Trophoblast cell (in vitro differentiated cells and primary cell): ENCODE data around the gene TMEM176A.

Experiments
- DNase-seq, 2 donors: peaks; one replicate each; pipeline ENCODE4 v3.0.0-alpha.2; 2016
- H2AFZ ChIP-seq: 2 replicates; pipeline ENCODE4 v1.6.1; 2013; ENCODE audit warnings: low read length, moderate library complexity, mild to moderate bottlenecking; ENCODE audit not compliant: insufficient read depth, poor library complexity
- H2AK5ac ChIP-seq: 2 replicates; pipeline ENCODE4 v1.6.1; 2013; ENCODE audit warnings: mild to moderate bottlenecking, low read length
- H2BK120ac ChIP-seq: 2 replicates; pipeline ENCODE4 v1.6.1; 2013; ENCODE audit warnings: low read length, mild to moderate bottlenecking, moderate library complexity; ENCODE audit not compliant: insufficient read depth, poor library complexity
- H2BK12ac ChIP-seq: 2 replicates; pipeline ENCODE4 v1.6.1; 2013; ENCODE audit warnings: mild to moderate bottlenecking, low read length, moderate library complexity
- H2BK5ac ChIP-seq: 2 replicates; pipeline ENCODE4 v1.6.1; 2013; ENCODE audit warnings: low read length, low read depth, moderate library complexity, mild to moderate bottlenecking; ENCODE audit not compliant: poor library complexity
- H3K14ac ChIP-seq: 2 replicates; pipeline ENCODE4 v1.6.1; 2013; ENCODE audit warnings: mild to moderate bottlenecking, low read length
- H3K18ac ChIP-seq: 2 replicates; pipeline ENCODE4 v1.6.1; 2013; ENCODE audit warnings: mild to moderate bottlenecking, low read length
- H3K23ac ChIP-seq: 2 replicates; pipeline ENCODE4 v1.6.1; 2013; ENCODE audit warnings: low read length
- H3K27ac ChIP-seq: 2 replicates; pipeline ENCODE4 v1.5.1; 2013; ENCODE audit warnings: low read depth, mild to moderate bottlenecking, inconsistent platforms, low read length, moderate library complexity
- H3K27me3 ChIP-seq: 2 replicates; pipeline ENCODE4 v1.6.1; 2013; ENCODE audit warnings: inconsistent platforms, mild to moderate bottlenecking, low read length, moderate library complexity; ENCODE audit not compliant: insufficient read depth
- H3K36me3 ChIP-seq, 2 experiments: 1 replicate in 1 of 2; 2 replicates in 1 of 2; pipeline ENCODE4 v1.6.1; 2013; ENCODE audit warnings: low read length in 2 of 2, mild to moderate bottlenecking in 2 of 2, moderate library complexity in 1 of 2; ENCODE audit not compliant: insufficient read depth in 2 of 2, control insufficient read depth in 1 of 2
- H3K4ac ChIP-seq: 2 replicates; pipeline ENCODE4 v1.6.1; 2013; ENCODE audit warnings: low read depth, mild to moderate bottlenecking, low read length, moderate library complexity
- H3K4me1 ChIP-seq, 2 experiments: 1 replicate in 1 of 2; 2 replicates in 1 of 2; pipeline ENCODE4 v1.6.1; 2013; ENCODE audit warnings: low read length in 2 of 2, mild to moderate bottlenecking in 2 of 2, moderate library complexity in 1 of 2; ENCODE audit not compliant: insufficient read depth in 2 of 2, control insufficient read depth in 1 of 2
- H3K4me2 ChIP-seq: 2 replicates; pipeline ENCODE4 v1.6.1; 2013; ENCODE audit warnings: inconsistent platforms, mild to moderate bottlenecking, low read length, moderate library complexity
- H3K4me3 ChIP-seq: 2 replicates; pipeline ENCODE4 v1.5.1; 2013; ENCODE audit warnings: mild to moderate bottlenecking, low read depth, low read length, inconsistent platforms
- H3K79me1 ChIP-seq: one replicate; pipeline ENCODE4 v1.6.1; 2013; ENCODE audit warnings: low read length
- H3K79me2 ChIP-seq: 2 replicates; pipeline ENCODE4 v1.6.1; 2013; ENCODE audit warnings: low read length, mild to moderate bottlenecking; ENCODE audit not compliant: control insufficient read depth, insufficient read depth, poor library complexity
- H3K9ac ChIP-seq: 2 replicates; pipeline ENCODE4 v1.6.1; 2013; ENCODE audit warnings: mild to moderate bottlenecking, low read length
- H3K9me3 ChIP-seq: 2 replicates; pipeline ENCODE4 v1.6.1; 2013; ENCODE audit warnings: low read depth, mild to moderate bottlenecking, control low read depth, inconsistent platforms, low read length; ENCODE audit not compliant: insufficient read depth
- H4K12ac ChIP-seq: 2 replicates; pipeline ENCODE4 v1.6.1; 2013; ENCODE audit warnings: low read depth, mild to moderate bottlenecking, low read length, moderate library complexity
- H4K8ac ChIP-seq: 2 replicates; pipeline ENCODE4 v1.6.1; 2013; ENCODE audit warnings: low read depth, mild to moderate bottlenecking, low read length, moderate library complexity
- H4K91ac ChIP-seq: one replicate; pipeline ENCODE4 v1.6.1; 2013; ENCODE audit warnings: low read depth, mild to moderate bottlenecking, low read length, moderate library complexity
- WGBS: extraction: QIAGEN DNeasy Blood & Tissue Kit; methylation state at CpG from one replicate; pipeline ENCODE4 v1.1.7; 2013; ENCODE audit warnings: missing lambda C conversion rate; ENCODE audit not compliant: insufficient read length, insufficient coverage; ENCODE audit errors: extremely low coverage; 5-methylcytosine and 5-hydroxymethylcytosine counted together

Gene TMEM176A

DNA sequence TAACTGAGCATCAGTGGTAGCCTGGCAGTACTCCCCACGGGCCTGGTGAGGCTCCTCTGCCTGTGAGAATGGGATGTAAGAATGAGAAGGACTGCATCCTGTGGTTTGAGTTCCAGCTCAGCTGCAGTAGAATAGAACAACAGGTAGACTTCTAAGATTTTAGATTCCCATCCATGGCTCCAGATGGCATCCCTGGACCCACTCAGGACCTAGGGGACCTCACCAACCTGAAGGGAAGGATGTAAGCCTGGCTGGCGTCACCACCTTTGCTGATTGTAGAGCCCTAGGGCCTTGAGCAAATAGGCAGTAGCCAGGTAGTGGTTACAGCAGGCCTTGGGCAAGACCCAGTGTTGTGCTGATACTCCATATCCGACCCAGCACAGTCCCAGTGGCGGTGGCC is 42.1 kb downstream of the TMEM176A start:
- Histone ChIP-seq H2AFZ (no peak overlapping the region), H3K4me1 (peaks cover 0 to 3% of the 10 kb centered on the region in 2 experiments), H3K79me2 (no peaks in the 10 kb centered on the region), H3K23ac (no peak overlapping the region), H3K27ac (no peak overlapping the region), H3K79me1 (no peaks in the 10 kb centered on the region), H4K8ac (no peak overlapping the region), H2BK120ac (no peak overlapping the region), H3K27me3 (no peaks in the 10 kb centered on the region), H3K4ac (no peak overlapping the region), H3K9ac (no peak overlapping the region), H2AK5ac (no peak overlapping the region), H3K14ac (no peak overlapping the region), H3K4me2 (no peak overlapping the region), H3K36me3 (no peaks in the 10 kb centered on the region), H3K18ac (no peak overlapping the region), H2BK12ac (no peak overlapping the region), H2BK5ac (no peak overlapping the region), H4K12ac (no peak overlapping the region), H3K9me3 (peaks cover 3% of the 10 kb centered on the region), H4K91ac (no peak overlapping the region), H3K4me3 (no peak overlapping the region)
- no peak for DNase-seq
- no CpG with 5 or more reads among the region's 4 CpGs for WGBS

DNA sequence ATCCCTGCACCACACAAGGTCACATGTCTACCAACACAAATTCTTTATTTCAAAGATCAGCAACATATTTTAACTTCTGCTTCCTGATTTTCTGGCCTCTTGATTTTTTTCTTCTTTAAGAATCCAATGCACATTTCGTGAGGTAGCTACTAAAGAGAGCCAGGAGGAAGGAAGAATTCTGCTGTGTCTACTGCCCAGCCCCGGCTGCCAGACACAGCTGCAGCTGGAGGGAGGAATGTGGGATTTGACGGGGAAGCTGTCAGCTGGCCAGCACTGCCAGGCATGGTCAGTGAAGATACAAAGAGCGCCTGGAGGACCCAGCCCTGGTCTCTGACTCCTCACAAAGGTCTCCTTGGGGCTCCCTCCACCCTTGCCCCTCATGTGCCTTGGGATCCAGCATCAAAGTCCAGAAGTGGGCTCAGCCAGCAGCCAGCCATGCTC is 44.9 kb downstream of the TMEM176A start:
- no peak overlapping the region for H4K12ac ChIP-seq
- no peaks in the 10 kb centered on the region for H3K4me1 ChIP-seq
- H3K14ac ChIP-seq: no peak overlapping the region
- H2BK12ac ChIP-seq: no peak overlapping the region
- H3K9me3 ChIP-seq: peaks cover 3% of the 10 kb centered on the region
- no peaks in the 10 kb centered on the region for H3K27me3 ChIP-seq
- H3K79me1 ChIP-seq: no peaks in the 10 kb centered on the region
- no peak overlapping the region for H2AK5ac ChIP-seq
- no peaks in the 10 kb centered on the region for H3K79me2 ChIP-seq
- H2AFZ ChIP-seq: no peak overlapping the region
- H3K4me3 ChIP-seq: no peak overlapping the region
- H3K18ac ChIP-seq: no peak overlapping the region
- H3K9ac ChIP-seq: no peak overlapping the region
- H3K36me3 ChIP-seq: no peaks in the 10 kb centered on the region
- WGBS: no CpG with 5 or more reads among the region's 4 CpGs
- H3K4me2 ChIP-seq: no peak overlapping the region
- H3K4ac ChIP-seq: no peak overlapping the region
- H3K27ac ChIP-seq: no peak overlapping the region
- H2BK120ac ChIP-seq: no peak overlapping the region
- no peak overlapping the region for H4K8ac ChIP-seq
- peak; percentile 67 to 75 for DNase-seq
- H2BK5ac ChIP-seq: no peak overlapping the region
- H3K23ac ChIP-seq: no peak overlapping the region
- no peak overlapping the region for H4K91ac ChIP-seq

DNA sequence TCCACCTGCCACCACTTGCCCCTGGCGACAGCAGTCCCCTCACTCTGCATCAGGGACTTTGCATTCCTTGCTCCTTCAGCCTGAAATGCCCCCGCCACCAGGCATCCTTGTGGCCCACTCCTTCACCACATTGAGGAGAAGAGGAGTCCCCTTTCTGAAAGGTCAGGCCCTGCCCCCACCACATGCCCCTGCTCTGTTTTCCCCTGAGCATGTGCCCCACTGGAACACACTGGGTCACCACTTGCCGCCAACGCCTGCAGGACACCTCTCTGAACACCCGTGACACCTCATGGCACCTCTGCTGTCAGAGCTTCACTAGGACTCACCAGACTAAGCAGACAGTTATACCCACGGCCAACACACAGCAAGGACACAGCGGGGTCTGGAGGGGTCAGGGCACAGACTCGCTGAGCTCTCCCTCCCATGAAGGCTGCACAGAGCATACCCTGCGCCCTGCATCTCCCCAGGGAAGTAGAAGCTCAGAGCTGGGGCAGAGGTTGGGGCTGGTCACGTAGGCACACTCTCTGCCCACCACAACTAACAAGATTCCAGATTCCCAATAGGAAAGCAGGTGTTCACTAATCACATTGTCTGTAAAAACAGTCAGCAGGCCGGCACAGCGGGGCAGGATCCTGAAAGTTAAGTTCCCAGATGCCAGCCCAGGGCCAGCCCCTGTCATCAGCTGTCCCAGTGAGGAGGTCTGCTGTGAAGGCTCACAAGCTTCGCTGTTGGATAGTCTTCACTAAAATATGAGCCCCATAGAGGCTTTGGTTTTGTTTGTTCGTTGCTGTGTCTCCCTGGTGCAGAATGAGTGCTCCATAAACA is 45.9 kb downstream of the TMEM176A start:
- no peak for DNase-seq
- Histone ChIP-seq H3K36me3 (no peaks in the 10 kb centered on the region), H4K12ac (no peak overlapping the region), H3K79me2 (no peaks in the 10 kb centered on the region), H3K4ac (no peak overlapping the region), H3K18ac (no peak overlapping the region), H3K4me2 (no peak overlapping the region), H2BK12ac (no peak overlapping the region), H3K14ac (no peak overlapping the region), H4K8ac (no peak overlapping the region), H4K91ac (no peak overlapping the region), H3K27me3 (no peaks in the 10 kb centered on the region), H3K4me3 (no peak overlapping the region), H3K9ac (no peak overlapping the region), H3K4me1 (no peaks in the 10 kb centered on the region), H2AFZ (no peak overlapping the region), H3K79me1 (no peaks in the 10 kb centered on the region), H3K27ac (no peak overlapping the region), H3K9me3 (peaks cover 3% of the 10 kb centered on the region), H3K23ac (no peak overlapping the region), H2AK5ac (no peak overlapping the region), H2BK120ac (no peak overlapping the region), H2BK5ac (no peak overlapping the region)
- WGBS: no CpG with 5 or more reads among the region's 14 CpGs

DNA sequence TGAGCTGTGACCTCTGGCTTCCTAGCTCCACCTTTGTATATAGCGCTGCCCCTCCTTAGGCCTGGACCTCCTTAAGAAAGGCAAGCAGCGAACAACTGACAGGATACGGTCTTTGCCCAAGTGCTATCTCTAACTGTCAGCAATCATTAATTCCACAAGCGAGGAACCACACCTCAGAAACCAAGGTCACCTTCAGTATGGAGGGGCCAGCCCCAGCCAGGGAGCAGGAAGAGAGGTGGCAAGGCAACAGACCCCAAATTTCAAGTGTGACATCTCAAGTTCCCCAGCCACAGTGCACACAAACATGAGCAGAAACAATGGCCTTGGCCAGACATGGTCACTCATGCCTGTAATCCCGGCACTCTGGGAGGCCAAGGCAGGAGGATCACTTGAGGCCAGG is 47.0 kb downstream of the TMEM176A start:
- DNase-seq: no peak
- no peak overlapping the region for H3K9ac ChIP-seq
- no peaks in the 10 kb centered on the region for H3K79me1 ChIP-seq

More for the DNA sequence above, 47.0 kb downstream of the TMEM176A start:
- Histone ChIP-seq H2BK12ac (no peak overlapping the region), H3K4me1 (no peaks in the 10 kb centered on the region), H3K79me2 (no peaks in the 10 kb centered on the region), H4K91ac (no peak overlapping the region), H2AFZ (no peak overlapping the region), H3K36me3 (no peaks in the 10 kb centered on the region), H3K27ac (no peak overlapping the region), H4K12ac (no peak overlapping the region), H2BK120ac (no peak overlapping the region), H3K9me3 (no peaks in the 10 kb centered on the region), H3K4ac (no peak overlapping the region), H3K18ac (no peak overlapping the region), H4K8ac (no peak overlapping the region), H3K4me3 (no peak overlapping the region), H3K4me2 (no peak overlapping the region), H3K14ac (no peak overlapping the region), H2AK5ac (no peak overlapping the region), H3K27me3 (no peaks in the 10 kb centered on the region), H2BK5ac (no peak overlapping the region), H3K23ac (no peak overlapping the region)
- WGBS: no CpG with 5 or more reads among the region's 5 CpGs
